T-helper 2 cell (primary cell): ENCODE data around the gene MAN2A1.
A peak's percentile ranks its signal among the peaks of the same experiment; 100 is the strongest.

Source experiments
- DNase-seq, 5 experiments: peaks; one replicate each; pipeline versions ENCODE4 v3.0.0 to v3.0.0-alpha.2; 2012 to 2022

MAN2A1 gene

GRCh38 chr5:109708813-109709212 lies 19.1 kb downstream of the MAN2A1 start:
- no peak for DNase-seq

- DNase-seq: no peak
Observed at GRCh38 chr5:109709225-109709624, 19.5 kb downstream of the MAN2A1 start.

- DNase-seq: peak in 1 of 5 experiments; percentile 50
Observed at GRCh38 chr5:109711673-109712072, 21.9 kb downstream of the MAN2A1 start.

GRCh38 chr5:109713453-109713852 lies 23.7 kb downstream of the MAN2A1 start:
- DNase-seq: no peak

- DNase-seq: no peak
Observed at GRCh38 chr5:109714592-109714991, 24.9 kb downstream of the MAN2A1 start.

- DNase-seq: no peak
Observed at GRCh38 chr5:109718216-109718615, 28.5 kb downstream of the MAN2A1 start.

GRCh38 chr5:109718632-109719031 lies 28.9 kb downstream of the MAN2A1 start:
- DNase-seq: no peak

GRCh38 chr5:109719978-109720377 lies 30.3 kb downstream of the MAN2A1 start:
- DNase-seq: no peak

- DNase-seq: no peak
Observed at GRCh38 chr5:109721741-109722140, 32.0 kb downstream of the MAN2A1 start.

- DNase-seq: no peak
Observed at GRCh38 chr5:109723606-109724005, 33.9 kb downstream of the MAN2A1 start.

GRCh38 chr5:109725135-109725534 lies 35.4 kb downstream of the MAN2A1 start:
- DNase-seq: no peak

- DNase-seq: peak in 1 of 5 experiments; percentile 20
Observed at GRCh38 chr5:109739741-109740728, 50.3 kb downstream of the MAN2A1 start.

GRCh38 chr5:109740966-109741365 lies 51.2 kb downstream of the MAN2A1 start:
- no peak for DNase-seq

- no peak for DNase-seq
Observed at GRCh38 chr5:109741390-109741789, 51.7 kb downstream of the MAN2A1 start.

- DNase-seq: no peak
Observed at GRCh38 chr5:109743041-109743531, 53.4 kb downstream of the MAN2A1 start.

GRCh38 chr5:109743770-109744212 lies 54.1 kb downstream of the MAN2A1 start:
- DNase-seq: no peak

GRCh38 chr5:109744261-109744660 lies 54.5 kb downstream of the MAN2A1 start:
- no peak for DNase-seq

- DNase-seq: no peak
Observed at GRCh38 chr5:109748546-109748945, 58.8 kb downstream of the MAN2A1 start.

- no peak for DNase-seq
Observed at GRCh38 chr5:109750463-109750862, 60.7 kb downstream of the MAN2A1 start.

- no peak for DNase-seq
Observed at GRCh38 chr5:109753279-109753678, 63.6 kb downstream of the MAN2A1 start.

- no peak for DNase-seq
Observed at GRCh38 chr5:109754319-109754718, 64.6 kb downstream of the MAN2A1 start.

GRCh38 chr5:109755761-109756160 lies 66.0 kb downstream of the MAN2A1 start:
- no peak for DNase-seq

- no peak for DNase-seq
Observed at GRCh38 chr5:109756543-109757185, 66.9 kb downstream of the MAN2A1 start.

GRCh38 chr5:109757490-109757889 lies 67.8 kb downstream of the MAN2A1 start:
- DNase-seq: no peak
